ENCODE results near the gene AK8.

The AK8 gene

GRCh38 chr9:132887181-132888120 lies 9.4 kb upstream of the AK8 start:
- no peak for DNase-seq (ENCODE audit: low read depth)

GRCh38 chr9:132886334-132886725 lies 8.2 kb upstream of the AK8 start:
- no peak for DNase-seq (ENCODE audit: low read depth)

- DNase-seq (ENCODE audit: low read depth) = no peak
Measured at GRCh38 chr9:132885720-132886333, 7.7 kb upstream of the AK8 start.

- DNase-seq (ENCODE audit: low read depth) = no peak
Measured at GRCh38 chr9:132883349-132884294, 5.5 kb upstream of the AK8 start.

- DNase-seq (ENCODE audit: low read depth) = no peak
Measured at GRCh38 chr9:132882616-132883015, 4.5 kb upstream of the AK8 start.

GRCh38 chr9:132881826-132882225 lies 3.7 kb upstream of the AK8 start:
- no peak for DNase-seq (ENCODE audit: low read depth)

- DNase-seq (ENCODE audit: low read depth) = no peak
Measured at GRCh38 chr9:132880324-132880661, 2.2 kb upstream of the AK8 start.

GRCh38 chr9:132879457-132880323 lies 1.6 kb upstream of the AK8 start:
- no peak for DNase-seq (ENCODE audit: low read depth)

GRCh38 chr9:132878695-132879456 lies 792 bp upstream of the AK8 start, which contains the start of gene SPACA9:
TSS of gene SPACA9 (plus strand) at chr9:132878898. CDS start at chr9:132883948, 5,050 bp downstream.
- no peak for DNase-seq (ENCODE audit: low read depth)

GRCh38 chr9:132877458-132877823 lies 643 bp downstream of the AK8 start:
- no peak for DNase-seq (ENCODE audit: low read depth)

- no peak for DNase-seq (ENCODE audit: low read depth)
Measured at GRCh38 chr9:132876849-132877248, 1.2 kb downstream of the AK8 start.

- no peak for DNase-seq (ENCODE audit: low read depth)
Measured at GRCh38 chr9:132875159-132875558, 2.9 kb downstream of the AK8 start.

GRCh38 chr9:132873403-132873802 lies 4.7 kb downstream of the AK8 start:
- DNase-seq (ENCODE audit: low read depth) = no peak

- no peak for DNase-seq (ENCODE audit: low read depth)
Measured at GRCh38 chr9:132869266-132869665, 8.8 kb downstream of the AK8 start.

- no peak for DNase-seq (ENCODE audit: low read depth)
Measured at GRCh38 chr9:132866898-132867297, 11.2 kb downstream of the AK8 start.

- no peak for DNase-seq (ENCODE audit: low read depth)
Measured at GRCh38 chr9:132864691-132865090, 13.4 kb downstream of the AK8 start.

GRCh38 chr9:132864277-132864676 lies 13.8 kb downstream of the AK8 start:
- no peak for DNase-seq (ENCODE audit: low read depth)

- no peak for DNase-seq (ENCODE audit: low read depth)
Measured at GRCh38 chr9:132863096-132863495, 15.0 kb downstream of the AK8 start.

- DNase-seq (ENCODE audit: low read depth) = no peak
Measured at GRCh38 chr9:132862533-132862932, 15.6 kb downstream of the AK8 start.

GRCh38 chr9:132861666-132862065 lies 16.4 kb downstream of the AK8 start:
- no peak for DNase-seq (ENCODE audit: low read depth)

- DNase-seq (ENCODE audit: low read depth) = no peak
Measured at GRCh38 chr9:132858751-132859150, 19.3 kb downstream of the AK8 start.

All from GM04504 (cell line).